HL-60 (cell line): ENCODE measurements around the gene TNPO1.

ENCODE experiments used
- DNase-seq, 2 experiments: peaks; one replicate each; pipeline ENCODE4 v3.0.0-alpha.2; 2010 to 2020; ENCODE audit warnings: low read depth in 1 of 2, low spot score in 1 of 2
- H3K27ac ChIP-seq: fragments of 250-450 bp; sonication (Bioruptor Pico); replicated peaks from 2 replicates; pipeline ENCODE4 v1.5.1; 2020; ENCODE audit warnings: mild to moderate bottlenecking, moderate library complexity
- H3K27me3 ChIP-seq: fragments of 250-450 bp; sonication (Bioruptor Pico); 2 replicates; pipeline ENCODE4 v1.5.1; 2021; ENCODE audit warnings: mild to moderate bottlenecking, moderate library complexity; ENCODE audit not compliant: insufficient read depth, poor library complexity, severe bottlenecking
- H3K4me3 ChIP-seq: replicated peaks from 2 replicates; pipeline ENCODE4 v1.5.1; 2011; ENCODE audit warnings: mild to moderate bottlenecking, control low read depth, low read length; ENCODE audit not compliant: insufficient read depth
- CTCF ChIP-seq: IDR thresholded peaks from one replicate; pipeline ENCODE4 v1.5.1; 2011; ENCODE audit warnings: low read length, control low read depth, inconsistent platforms; ENCODE audit not compliant: insufficient read depth
- GABPA ChIP-seq: IDR thresholded peaks from 2 replicates; pipeline ENCODE4 v1.6.1; 2012; ENCODE audit warnings: low read depth
- POLR2AphosphoS5 ChIP-seq: IDR thresholded peaks from 2 replicates; pipeline ENCODE4 v1.6.1; 2012; ENCODE audit warnings: low read depth
- REST ChIP-seq: IDR thresholded peaks from 2 replicates; pipeline ENCODE4 v1.6.1; 2012; ENCODE audit warnings: low read depth; ENCODE audit not compliant: insufficient replicate concordance
- SPI1 ChIP-seq: IDR thresholded peaks from 2 replicates; pipeline ENCODE4 v1.6.1; 2012; ENCODE audit warnings: low read depth, mild to moderate bottlenecking, borderline replicate concordance

TNPO1 gene

GRCh38 chr5:72842816-72843215 lies 26.4 kb downstream of the TNPO1 start:
- peak in 1 of 2 experiments; percentile 29 for DNase-seq
- TF ChIP-seq GABPA (no peak), REST (no peak), CTCF (no peak), SPI1 (peak; percentile 19; the same call in 1 of the 2 replicates), POLR2AphosphoS5 (no peak)
- Histone ChIP-seq H3K27me3 (no peaks in the 10 kb centered on the region), H3K4me3 (no peak overlapping the region), H3K27ac (no peak overlapping the region)

GRCh38 chr5:72844218-72844603 lies 27.8 kb downstream of the TNPO1 start:
- TF ChIP-seq SPI1: no peak
- no peak for TF ChIP-seq POLR2AphosphoS5
- TF ChIP-seq CTCF: no peak
- TF ChIP-seq REST: no peak
- no peak for TF ChIP-seq GABPA
- no peak overlapping the region for H3K4me3 ChIP-seq
- DNase-seq: no peak
- no peak overlapping the region for H3K27ac ChIP-seq
- no peaks in the 10 kb centered on the region for H3K27me3 ChIP-seq

GRCh38 chr5:72845889-72846288 lies 29.4 kb downstream of the TNPO1 start:
- H3K27me3 ChIP-seq: no peaks in the 10 kb centered on the region
- TF ChIP-seq SPI1 (no peak), REST (no peak), CTCF (no peak), POLR2AphosphoS5 (no peak), GABPA (no peak)
- no peak overlapping the region for H3K4me3 ChIP-seq
- no peak overlapping the region for H3K27ac ChIP-seq
- no peak for DNase-seq
